Measurements from ENCODE around the gene TDRD7.

TDRD7 gene, protein sequence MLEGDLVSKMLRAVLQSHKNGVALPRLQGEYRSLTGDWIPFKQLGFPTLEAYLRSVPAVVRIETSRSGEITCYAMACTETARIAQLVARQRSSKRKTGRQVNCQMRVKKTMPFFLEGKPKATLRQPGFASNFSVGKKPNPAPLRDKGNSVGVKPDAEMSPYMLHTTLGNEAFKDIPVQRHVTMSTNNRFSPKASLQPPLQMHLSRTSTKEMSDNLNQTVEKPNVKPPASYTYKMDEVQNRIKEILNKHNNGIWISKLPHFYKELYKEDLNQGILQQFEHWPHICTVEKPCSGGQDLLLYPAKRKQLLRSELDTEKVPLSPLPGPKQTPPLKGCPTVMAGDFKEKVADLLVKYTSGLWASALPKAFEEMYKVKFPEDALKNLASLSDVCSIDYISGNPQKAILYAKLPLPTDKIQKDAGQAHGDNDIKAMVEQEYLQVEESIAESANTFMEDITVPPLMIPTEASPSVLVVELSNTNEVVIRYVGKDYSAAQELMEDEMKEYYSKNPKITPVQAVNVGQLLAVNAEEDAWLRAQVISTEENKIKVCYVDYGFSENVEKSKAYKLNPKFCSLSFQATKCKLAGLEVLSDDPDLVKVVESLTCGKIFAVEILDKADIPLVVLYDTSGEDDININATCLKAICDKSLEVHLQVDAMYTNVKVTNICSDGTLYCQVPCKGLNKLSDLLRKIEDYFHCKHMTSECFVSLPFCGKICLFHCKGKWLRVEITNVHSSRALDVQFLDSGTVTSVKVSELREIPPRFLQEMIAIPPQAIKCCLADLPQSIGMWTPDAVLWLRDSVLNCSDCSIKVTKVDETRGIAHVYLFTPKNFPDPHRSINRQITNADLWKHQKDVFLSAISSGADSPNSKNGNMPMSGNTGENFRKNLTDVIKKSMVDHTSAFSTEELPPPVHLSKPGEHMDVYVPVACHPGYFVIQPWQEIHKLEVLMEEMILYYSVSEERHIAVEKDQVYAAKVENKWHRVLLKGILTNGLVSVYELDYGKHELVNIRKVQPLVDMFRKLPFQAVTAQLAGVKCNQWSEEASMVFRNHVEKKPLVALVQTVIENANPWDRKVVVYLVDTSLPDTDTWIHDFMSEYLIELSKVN

DNA sequence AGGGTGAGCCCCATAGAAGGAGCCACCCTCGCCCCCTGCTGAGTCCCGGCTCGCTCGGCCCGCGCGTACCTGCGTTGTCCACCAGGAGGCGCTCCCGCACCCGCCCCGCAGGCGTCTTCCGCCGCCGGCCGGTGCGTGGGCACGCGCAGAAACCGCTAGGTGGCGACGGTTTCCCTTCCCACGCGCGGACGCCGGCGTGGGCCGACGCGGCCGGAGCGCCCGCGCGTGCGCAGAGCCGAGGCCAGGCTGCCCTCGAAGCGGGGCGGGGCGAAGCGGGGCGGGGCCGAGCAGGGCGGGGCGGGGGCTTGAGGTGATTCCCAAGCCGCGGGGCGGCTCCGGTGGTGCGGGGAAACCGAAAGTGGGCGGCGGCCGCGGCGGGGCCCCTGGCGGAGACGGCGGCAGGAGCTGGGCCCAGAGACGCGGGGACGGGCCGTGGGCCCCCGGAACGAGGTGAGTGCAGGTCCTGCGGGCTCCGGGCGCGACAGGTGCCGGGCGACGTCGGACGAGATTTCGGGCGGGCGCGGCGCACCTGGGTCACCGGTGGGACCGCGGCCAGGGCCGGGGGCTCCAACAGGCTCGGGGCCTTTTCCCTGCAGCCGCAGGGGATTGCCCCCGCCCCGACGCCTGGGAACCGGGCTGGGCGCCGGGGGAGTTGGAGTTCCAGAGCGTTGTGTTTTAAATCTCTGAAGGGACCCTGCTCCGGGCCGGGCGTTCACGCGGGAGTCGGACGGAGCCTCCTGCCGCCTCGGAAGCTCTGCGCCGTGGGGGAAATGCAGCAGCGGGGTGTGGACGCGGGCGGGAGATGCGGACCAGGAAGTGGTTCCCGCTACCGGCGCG lies at the start of gene TDRD7:
Gene TDRD7 (plus strand): TSS at position 308 of the 837 bp plus-strand sequence. CDS start 16,370 bp downstream, outside the sequence.
- no peak for FAIRE-seq

DNA sequence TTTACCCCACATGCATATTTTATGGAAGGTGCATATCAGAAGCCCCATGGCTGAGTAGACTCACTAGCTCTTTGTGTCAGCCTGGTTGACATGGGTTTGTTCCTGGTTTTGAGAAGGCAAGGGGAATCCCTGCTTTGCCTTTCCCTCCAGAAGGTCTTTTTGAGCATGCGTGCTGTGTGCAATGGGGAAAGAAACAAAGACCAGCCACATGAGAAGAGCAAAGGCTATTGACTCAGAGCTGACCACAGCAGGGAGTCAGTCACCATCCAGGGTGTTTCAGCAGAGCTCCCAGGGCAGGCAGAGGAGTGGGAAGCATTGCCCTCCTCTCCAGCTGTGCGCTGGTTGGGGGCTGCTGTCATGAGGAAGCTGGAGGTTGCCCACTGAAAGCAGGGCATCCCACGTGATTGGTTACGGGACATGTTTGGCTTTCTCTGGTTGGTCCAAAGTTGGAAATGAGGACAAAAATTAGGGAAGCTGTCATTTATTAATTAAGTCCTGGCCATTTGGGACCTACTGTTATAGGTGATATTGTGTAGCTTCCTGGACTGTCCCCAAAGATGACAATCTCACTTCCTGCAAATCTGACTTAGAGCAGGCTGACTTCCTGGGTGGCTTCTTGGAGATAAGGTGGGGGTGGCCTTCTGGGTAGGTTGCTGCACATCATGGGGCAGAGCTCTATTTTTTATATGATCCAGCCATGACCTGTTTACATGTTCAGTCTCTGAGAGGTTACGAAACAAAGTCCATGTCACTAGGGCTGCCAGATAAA lies 48.9 kb upstream of the TDRD7 start:
- no peak for FAIRE-seq

DNA sequence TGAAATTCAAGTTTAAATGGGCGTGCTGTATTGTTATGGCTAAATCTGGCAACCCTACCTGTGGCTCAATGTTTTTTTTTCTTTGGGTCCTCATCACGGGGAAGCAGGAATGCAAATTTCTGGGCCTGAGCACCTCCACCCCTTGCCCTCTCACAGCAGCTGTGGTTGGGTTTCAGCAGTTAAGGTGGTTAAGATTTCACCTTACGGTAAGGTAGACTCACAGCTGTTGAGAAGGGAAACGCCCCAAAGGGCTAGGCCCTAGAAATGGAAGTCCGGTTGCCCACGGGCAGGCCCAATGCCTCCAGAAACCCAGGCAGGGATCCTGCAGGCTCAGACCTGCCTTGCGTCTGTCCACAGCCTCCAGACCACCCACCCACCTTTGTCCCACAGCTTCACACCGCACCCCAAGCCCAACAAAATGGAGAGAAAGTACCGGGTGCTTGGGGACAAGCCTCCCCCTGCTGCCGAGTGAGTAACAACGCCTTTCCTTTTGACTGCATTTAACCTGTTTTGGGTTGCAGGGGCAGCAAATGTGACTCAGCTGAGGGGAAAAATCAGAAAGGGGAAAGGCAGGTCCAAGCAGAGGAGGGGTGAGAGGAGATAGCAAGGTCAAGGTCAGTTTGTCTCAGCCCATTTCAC lies 48.1 kb upstream of the TDRD7 start:
- no peak for FAIRE-seq

DNA sequence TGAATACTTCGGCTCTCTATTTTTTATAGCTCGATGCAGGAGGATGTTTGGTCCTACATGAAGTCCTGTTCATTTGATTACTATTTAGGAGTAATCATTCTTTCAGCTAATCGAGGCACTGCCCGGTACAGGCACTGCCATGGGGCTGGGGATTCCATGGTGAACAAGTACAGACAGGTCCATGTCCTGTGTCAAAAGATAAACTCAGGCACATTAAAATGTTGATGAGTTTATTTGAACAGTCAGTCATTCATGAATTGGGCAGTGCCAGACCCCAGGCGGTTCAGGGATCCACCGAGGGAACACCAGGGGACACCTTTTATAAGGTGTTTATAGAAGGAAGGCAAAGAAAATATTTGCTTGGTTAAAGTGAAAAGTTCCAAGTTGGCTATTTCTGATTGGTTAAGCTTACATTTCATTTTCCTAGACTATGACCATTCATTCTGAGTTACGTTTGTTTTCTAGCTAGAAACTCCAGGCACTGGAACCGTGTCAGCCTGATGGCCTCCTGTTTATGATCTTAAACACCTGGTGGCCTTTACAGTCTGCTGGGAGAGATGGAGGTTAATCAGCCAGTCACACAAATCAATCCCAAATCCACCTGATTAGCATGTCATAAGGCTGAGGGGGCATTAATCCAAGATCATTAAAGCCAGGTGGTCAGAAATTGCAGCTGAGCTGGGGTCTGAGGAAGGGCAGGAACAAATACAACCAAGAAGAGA lies 47.0 kb upstream of the TDRD7 start:
- no peak for FAIRE-seq

DNA sequence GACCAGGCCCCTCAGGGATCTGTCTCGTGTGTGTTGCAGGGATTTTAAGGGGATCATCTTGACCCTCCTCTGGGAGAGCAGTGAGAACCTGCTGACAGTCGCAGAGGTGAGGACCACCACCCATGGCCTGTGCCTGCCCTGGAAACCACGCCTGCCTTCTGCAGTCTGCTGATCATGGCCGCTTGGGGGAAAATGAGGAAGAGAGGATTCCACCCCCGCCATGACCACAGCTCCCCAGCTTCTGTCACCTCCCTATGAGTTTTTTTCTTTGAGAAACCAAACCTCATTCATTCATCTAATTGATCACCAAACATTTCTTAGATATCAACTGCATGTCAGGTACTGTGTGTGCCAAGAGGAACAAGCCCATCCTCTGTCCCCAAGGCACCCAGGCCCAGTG lies 46.3 kb upstream of the TDRD7 start:
- FAIRE-seq = no peak

DNA sequence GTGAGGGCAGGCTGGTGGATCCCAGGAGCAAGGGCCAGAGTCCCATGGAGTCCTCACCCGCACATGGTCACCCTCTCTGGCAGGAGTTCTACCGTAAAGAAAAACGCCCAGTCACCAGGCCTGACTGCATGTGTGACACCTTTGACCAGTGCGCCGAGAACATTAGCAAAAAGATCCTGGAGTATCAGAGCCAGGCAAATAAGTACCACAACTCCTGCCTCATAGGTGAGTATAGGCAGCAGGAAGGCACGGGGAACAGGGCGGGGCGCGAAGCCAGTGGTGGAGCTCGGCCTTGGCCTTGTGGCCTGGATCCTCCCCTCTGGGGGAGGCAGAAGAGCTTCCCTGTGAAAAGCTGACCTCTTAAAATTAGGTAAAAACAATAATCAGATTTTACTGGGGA lies 45.4 kb upstream of the TDRD7 start:
- no peak for FAIRE-seq

DNA sequence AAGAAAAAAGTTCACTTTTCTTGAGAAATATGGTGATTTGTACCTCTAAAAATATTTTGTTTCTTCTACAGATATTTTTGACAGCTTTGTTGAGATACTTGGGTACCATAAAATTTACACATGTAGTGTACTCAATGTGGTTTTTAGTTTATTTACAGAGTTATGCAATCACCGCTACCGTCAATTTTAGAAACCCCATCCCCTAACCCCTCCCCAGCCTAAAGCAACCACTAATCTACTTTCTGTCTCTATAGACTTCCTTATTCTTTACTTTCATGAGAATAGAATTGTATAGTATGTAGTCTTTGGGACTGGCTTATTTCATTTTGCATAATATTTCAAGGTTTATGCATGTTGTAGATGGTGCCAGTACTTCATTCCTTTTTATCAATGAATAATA lies 45.0 kb upstream of the TDRD7 start:
- FAIRE-seq = no peak

DNA sequence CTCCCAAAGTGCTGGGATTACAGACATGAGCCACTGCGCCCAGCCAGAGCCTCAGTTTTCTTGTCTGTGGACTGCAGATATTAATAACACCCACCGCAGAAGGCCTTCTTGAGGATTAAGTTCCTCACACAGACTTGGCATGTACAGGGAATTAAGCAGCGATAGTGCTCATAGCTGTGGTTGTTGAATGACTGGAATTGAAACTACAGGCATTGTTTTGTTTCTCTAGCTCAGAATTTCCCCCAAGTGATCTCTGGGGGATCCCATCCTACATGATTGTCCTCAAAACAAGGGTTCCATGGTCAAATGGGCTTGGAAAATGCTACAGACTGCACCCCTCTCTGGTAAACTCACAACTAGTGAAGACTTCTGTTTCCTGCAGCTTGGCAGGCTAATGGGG lies 44.2 kb upstream of the TDRD7 start:
- FAIRE-seq = no peak

DNA sequence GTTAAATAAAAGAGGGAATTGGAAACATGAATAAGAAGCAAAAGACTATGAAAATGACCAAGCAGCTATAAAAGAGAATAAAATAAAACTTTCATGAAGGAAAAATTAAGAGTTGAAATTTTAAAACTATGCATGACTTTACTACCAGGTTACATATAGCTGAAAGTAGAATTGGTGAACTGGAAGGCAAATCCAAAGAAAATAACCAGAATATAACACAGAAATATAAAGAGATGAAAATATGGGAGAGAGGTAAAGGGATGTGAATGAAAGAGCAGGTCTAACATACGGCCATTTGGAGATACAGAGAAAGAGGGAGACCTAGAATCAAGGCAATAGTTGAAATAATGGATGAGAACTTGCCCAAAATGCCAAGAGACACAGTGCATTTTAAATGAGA lies 42.9 kb upstream of the TDRD7 start:
- no peak for FAIRE-seq

DNA sequence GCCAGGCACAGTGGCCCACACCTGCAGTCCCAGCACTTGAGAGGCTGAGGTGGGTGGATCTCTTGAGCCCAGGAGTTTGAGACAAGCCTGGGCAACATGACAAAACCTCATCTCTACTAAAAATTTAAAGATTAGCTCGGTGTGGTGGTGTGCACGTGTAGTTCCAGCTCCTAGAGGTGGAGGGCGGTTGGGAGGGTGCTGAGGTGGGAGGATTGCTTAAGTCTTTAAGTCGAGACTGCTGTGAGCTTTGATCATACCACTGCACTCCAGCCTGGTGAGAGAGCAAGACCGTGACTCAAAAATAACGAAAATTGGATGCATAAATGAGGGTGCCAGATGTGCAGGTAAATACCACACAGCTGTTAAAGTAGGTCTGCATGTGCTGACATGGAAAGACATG lies 39.3 kb upstream of the TDRD7 start:
- no peak for FAIRE-seq

DNA sequence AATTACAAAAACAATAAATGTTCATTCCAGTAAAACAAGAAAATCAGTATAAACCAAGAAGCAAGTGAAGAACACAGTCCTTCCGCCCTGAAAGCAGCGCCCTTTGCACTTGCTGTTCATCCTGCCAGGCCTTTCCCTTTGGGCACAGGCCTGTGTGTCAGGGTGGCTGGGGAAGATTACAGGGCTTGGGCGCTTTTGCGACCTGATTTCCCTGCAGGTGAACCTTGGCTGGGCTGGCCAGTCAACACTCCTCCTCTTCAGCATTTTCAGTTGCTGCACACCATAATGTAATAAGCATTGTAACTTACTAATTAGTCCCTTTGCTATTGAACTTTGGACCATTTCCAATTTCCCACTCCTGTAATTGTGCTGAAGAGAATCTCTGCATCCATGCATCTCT lies 38.6 kb upstream of the TDRD7 start:
- no peak for FAIRE-seq

DNA sequence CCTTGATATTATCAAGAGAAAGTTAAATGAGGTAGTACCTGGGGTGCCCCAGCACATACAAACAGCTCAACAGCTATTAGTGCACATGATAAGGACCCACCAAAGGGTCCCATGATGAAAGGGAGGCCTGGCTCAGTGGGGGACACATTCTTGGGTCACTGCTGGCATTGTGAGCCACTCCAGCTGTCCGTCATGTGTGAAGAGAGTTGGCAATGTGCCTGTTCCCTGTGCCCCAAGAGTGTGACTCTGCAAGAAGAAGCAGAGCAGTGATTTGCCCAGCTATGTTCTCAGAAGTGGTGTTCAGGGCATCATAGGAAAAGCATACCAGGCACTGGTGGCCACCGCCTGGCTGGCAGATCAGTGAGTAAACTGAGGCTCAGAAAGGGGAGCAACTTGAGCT lies 37.1 kb upstream of the TDRD7 start:
- no peak for FAIRE-seq

DNA sequence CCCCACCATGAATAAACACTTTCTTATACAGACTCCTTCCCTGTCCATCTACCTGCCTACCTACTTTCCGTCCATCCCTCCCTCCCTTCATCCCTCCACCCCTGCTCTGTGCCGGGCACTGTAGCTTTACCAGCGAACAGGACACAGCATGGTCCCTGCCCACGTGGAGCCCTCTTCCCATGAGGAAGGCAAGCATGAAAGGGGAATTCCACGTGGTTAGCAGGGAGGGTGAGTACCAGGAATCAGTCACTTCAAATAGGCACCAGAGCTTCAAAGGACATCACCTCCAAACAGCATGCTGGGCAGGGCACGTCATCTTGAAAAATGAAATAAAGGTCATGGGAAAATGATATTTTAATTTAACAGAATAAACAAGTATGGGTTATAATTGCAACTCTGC lies 35.0 kb upstream of the TDRD7 start:
- no peak for FAIRE-seq

DNA sequence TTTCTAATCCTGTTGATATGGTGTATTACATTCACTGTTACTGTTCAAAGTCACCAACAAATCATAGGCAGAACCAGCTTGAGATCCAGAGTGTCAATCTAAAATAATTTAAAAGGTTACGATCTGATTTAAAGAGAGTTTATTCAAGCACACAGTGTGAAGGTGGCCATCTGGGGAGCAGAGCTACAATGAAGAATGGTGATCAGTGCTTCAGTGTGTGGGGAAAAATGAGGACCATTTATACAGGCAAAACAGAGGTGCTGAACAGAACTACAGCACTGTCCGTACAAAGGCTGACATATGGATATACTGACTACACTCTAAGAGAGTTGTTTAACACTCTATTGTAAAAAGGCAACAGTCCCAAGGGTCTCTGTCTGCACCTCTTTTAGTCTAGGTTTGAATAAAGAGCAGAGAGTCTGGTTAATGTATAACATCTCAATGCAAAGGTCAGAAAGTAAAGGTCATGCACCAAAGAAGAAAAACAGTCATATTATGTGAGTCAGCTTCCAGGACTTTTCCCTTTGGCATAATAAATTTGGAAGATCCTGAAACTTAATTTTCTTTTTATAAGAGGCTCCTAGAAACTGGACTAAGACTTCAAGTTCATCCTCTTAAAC lies 29.7 kb upstream of the TDRD7 start:
- FAIRE-seq = no peak

DNA sequence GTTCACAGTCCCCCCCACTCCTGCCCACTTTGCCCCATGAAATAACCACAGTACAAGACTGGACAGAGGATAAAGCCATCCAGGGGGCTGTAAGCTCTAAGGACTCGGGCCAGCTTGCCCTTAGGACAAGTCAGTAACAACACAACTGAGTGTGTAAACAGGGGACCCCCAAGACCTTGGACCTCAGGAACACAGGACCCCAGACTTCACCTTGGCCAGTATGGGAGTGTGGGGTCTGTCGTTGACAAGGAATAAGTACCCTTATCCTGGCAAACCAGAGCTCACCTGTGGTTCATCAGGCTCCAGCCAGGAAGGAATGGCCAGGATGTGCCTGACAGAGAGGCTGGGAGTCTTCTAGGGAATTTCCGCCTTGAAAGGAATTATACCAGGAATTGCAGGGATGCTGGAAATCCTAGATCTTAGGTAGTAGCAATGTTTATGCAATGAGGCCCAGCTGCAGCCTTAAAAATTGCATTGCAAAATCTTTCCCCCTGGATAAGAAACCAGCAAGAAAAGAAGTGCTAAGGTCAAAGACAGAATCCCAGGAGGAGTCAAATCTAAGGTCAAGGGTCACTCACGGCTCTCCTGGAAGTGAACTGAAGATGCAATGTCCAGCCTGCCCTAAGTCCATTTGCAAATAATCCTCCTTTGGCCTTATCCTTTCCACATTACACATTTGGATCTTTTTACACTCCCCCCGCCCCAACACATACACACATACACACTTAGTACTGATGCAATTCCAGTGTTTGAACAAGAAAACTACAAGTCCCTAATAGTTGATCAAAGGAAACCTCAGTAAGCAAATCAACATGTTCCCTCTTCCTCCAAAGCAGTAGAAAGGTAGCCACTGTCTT lies 27.3 kb upstream of the TDRD7 start:
- no peak for FAIRE-seq

DNA sequence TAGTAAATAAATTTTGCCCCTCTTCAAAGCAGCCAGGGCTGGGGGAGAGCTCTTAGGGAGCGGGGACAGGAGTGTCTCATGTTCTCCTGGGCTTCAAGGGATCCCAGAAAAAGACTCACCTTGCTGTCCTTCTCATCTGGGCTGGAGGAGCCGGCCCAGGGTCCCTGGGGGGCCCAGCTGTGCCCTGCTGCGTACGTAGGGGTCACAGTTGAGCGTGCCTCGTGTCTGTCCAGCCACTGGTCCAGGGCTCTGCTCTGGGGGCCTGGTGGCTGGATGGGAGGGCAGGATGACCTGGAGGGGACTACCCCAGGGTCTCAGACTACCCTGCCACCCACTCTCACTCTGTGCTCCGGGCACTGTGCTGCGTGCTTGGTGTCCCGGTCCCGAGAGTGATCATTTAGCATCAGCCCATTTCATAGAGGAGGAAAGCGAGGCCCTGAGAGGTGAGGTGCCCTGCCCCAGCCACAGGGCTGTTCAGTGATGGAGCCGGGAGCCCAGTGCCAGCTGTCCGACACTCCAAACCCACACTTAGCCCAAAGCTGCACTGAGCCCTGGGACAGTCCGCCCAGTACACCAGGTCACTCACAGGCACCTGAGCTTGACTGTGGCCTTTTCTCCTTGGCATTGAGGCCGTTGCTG lies 26.2 kb upstream of the TDRD7 start:
- FAIRE-seq = no peak

DNA sequence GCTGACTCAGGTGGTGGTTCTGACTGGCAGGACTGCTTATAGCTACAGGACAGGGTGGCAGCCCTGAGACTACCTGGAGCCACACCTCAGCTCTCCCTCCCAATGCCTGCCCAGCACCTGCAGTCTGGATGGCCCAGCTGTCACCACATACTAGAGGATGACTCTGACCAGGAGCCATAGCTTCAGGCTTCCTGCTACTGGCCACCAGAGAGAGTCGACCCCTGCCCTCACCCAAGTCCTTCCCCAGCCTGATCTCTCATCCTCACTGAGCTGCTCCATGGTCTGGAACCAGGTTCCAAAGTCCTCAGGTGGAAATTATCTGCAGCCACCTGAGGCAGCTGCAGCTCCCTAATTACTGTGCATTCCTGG lies 25.6 kb upstream of the TDRD7 start:
- no peak for FAIRE-seq

DNA sequence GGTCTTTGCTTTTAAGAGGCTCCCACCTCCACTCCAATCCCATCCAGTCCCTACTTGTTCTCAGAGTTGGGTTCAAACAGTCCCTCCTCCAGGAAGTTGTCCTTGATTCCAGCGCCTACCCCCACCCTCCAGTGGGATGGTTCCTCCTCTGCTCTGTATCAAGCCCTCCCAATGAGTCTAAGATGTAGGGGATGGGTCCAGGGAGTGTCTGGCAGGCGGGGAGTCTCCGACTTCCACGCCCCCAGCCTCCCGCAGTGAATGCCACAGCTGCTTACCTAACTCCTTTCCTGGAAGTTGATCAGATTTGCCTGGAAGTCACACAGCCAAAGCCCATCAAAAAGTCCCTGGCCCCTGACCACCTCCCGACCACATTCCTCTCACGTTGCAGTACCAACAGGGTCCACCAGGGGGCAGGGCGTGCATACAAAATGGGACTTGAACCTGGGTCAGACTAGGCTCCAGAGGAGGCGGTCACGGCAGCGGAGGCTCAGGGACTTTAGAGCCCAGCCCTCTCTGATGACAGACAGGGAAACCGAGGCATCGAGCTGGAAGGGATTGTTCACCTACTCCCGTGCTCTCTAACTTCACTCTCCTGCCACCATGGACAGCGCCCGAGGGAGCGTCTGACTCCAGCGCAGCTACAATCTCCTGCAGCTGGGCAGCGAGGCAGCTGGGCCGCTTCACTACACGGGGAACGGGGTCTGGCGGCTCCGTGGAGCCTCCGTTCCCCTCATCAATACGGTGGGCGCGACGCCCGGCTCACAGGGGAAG lies 25.0 kb upstream of the TDRD7 start:
- FAIRE-seq = no peak

Measured in colon (tissue), 2 donors.